Brain pericyte (primary cell): Measurements from ENCODE around the gene TAF6L.
A peak's percentile ranks its signal among the peaks of the same experiment; 100 is the strongest.
"Not testable (repeated sequence)": the region's sequence is repeated elsewhere in the genome, so short reads cannot be mapped to it uniquely, and the experiment has no call there.

Source experiments
- DNase-seq: peaks from one replicate; pipeline ENCODE4 v3.0.0-alpha.2; 2012; ENCODE audit warnings: low read depth, low spot score

The TAF6L gene, protein sequence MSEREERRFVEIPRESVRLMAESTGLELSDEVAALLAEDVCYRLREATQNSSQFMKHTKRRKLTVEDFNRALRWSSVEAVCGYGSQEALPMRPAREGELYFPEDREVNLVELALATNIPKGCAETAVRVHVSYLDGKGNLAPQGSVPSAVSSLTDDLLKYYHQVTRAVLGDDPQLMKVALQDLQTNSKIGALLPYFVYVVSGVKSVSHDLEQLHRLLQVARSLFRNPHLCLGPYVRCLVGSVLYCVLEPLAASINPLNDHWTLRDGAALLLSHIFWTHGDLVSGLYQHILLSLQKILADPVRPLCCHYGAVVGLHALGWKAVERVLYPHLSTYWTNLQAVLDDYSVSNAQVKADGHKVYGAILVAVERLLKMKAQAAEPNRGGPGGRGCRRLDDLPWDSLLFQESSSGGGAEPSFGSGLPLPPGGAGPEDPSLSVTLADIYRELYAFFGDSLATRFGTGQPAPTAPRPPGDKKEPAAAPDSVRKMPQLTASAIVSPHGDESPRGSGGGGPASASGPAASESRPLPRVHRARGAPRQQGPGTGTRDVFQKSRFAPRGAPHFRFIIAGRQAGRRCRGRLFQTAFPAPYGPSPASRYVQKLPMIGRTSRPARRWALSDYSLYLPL

GRCh38 chr11:62771144-62772021, at the start of gene TAF6L:
Gene TAF6L (plus strand): TSS chr11:62771396. CDS start chr11:62775784, 4,388 bp downstream.
- peak; percentile 78 for DNase-seq

DNA sequence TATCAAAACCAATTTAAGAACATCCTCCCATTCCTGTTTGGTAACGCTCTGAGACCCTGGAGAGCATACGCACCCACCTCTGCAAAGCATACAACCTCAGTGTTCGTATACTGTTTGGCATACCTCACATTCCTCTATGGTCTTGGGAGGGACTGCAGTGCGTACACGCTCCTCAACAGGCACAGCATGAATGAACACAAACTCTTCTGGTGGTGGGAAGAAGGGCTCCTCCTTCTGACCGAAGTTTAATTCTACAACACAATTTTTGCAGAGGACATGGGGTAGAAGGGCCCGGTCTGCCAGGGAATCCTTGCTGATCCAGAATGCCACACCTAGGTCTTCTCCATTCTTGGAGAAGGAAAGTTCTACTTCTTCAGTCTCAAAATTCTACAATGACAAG, 49.2 kb upstream of the TAF6L start:
- no peak for DNase-seq

DNA sequence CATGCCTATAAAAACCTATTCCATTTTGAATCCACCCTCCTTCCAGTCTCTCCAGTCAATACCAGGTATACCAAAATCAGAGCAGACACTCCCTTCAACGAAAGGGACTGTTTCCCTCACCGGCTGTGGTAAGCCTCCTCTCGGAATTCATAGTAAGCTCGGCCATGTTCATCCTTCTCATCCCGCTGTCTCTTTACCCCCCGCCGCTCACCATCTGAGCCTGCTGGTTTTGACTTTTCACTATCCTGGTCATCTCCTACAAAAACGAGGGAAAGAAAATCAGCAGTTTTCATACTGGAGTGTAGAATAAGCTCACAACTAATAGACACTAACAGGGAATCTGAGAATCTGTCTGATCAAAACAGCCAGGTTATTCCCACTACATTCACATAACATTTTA, 47.0 kb upstream of the TAF6L start:
- no peak for DNase-seq

GRCh38 chr11:62725646-62726045, 45.5 kb upstream of the TAF6L start:
- no peak for DNase-seq

DNA sequence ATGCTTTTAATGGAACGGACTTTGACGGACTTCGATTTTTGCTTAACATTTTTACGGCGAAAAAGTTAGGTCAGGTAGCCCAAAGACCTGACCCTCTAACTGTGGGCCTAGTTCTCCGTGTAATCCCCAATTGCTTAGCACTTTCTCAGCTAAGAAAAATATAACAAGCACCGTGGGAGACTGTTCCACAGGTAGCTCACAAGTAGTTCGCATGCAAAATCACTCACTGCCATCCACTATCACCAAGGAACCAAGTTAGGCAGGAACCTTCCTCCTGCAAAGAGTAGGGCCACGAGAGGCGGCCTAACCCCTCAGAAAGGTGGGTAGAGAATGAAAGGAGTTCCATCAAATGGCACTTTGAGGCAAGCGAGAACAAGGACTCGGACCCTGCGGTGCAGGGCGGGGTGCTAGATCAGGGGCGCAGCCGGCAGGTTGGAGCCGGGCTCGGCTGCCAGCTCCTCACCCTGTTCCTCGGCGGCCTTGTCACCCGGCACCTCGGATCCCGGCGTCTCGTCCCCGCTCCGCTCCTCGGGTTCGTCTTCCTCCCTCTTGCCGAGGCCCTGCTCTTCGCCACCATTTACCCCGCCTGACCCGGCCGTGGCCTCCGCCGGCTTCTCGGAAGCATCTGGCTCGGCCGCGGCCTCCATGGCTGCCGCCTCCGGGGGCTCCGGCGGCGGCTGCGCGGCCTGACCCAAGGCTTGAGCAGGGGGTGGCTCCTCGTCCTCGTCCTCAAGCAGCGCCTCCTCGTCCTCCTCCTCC, 44.9 kb upstream of the TAF6L start:
- no peak for DNase-seq

GRCh38 chr11:62726915-62727164, 44.4 kb upstream of the TAF6L start:
- no peak for DNase-seq

DNA sequence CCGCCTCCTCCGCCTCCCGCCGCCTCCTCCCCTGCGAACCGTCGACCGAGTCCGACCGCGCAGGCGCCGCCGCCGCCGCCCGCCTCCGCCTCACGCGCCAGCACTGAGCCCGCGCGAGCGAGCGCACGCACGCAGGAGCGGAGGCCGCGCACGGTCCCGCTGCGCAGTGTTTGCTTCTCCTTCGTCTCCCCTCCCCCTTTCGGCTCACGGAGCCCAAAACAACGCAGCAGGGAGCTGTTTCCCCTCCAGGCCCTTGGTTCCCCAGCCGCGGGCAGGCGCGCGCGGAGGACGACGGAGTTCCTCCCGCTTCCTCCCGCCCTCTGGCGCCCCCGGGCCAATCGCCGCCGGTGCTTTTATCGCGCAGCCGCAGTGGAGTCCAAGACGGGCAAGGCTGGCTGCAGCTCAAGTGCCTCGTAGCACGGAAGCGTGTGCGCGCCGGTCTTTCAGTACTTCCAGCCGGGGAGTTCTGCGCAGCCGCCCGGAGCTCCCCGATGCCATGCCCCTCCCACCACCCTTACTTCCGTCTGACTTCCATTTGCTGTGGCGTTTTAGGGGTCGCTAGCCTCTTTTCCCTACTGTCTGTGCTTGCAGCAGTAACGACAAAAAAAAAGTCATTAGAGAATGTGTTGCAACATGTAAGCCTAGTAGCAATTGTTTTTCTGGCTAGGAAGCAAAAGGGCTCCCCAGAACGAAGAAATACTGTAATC, 43.9 kb upstream of the TAF6L start, which contains the start of gene HNRNPUL2:
HNRNPUL2 (minus strand) TSS at position 293 of the 707 bp plus-strand sequence. CDS start 301 bp downstream, outside the sequence.
- DNase-seq, result peak; percentile 97

- DNase-seq, result peak; percentile 87
Observed at GRCh38 chr11:62727872-62728170, 43.4 kb upstream of the TAF6L start.

DNA sequence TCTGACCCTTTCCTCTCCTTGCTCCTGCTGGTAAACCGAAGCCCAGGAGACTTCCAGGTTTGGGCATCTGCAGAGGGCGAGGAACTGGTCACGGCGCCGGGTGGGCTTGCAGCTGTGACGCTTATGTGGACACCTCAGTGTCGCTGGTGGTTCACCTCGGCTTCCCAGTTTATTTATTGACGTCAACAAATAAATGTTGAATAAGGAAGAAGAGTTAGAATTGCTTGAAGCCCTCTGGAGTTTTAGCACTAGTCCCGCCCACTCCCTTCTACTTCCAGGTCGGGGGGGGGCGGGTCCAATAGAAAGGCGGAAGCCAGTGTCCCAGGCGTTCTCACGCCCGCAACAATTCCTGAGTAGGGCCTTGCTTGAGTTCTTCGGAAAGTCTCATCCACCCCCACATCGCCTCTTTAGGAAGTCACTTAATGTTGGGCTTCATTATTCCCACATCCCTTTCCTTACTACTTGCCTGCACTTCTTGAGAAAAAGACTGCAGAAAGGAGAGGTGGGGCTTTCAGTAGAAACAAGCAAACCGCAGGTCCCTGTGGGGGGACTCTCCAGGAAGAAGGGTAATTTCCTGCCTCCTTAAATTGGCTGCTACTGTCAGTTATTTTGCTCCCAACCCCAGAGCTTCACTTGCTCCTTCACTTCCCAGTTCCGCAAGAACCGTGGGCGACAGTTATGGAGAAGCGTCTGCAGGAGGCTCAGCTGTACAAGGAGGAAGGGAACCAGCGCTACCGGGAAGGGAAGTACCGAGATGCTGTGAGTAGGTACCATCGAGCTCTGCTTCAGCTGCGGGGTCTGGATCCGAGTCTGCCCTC, 42.8 kb upstream of the TAF6L start, which contains the start of gene TTC9C:
TTC9C (plus strand) TSS at position 316 of the 818 bp plus-strand sequence; CDS start at position 679, 363 bp downstream.
- DNase-seq, result no peak

GRCh38 chr11:62730076-62730475, 41.1 kb upstream of the TAF6L start:
- not testable (repeated sequence) for DNase-seq

- DNase-seq, result no peak
Observed at GRCh38 chr11:62732830-62733229, 38.4 kb upstream of the TAF6L start.

DNA sequence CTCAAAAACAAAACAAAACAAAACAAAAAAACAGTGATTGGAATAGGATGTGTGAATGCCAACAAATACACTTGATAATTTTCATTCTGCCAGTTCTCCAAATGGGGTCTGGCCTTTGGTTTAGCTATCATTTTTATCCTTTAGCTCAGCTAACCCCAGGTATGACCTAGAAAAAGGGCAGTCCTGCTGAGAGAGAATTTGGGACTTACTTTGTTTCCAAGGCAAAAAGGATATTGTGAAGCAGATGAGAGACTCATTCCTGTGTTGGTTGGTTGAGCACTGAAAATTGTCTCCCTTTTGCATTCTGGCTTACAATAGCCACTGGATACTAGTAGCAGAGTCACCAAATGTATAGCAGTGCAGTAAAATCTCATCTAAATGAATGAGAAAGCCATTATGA, 34.0 kb upstream of the TAF6L start:
- no peak for DNase-seq

- DNase-seq, result no peak
Observed at GRCh38 chr11:62747475-62748160, 23.6 kb upstream of the TAF6L start.

DNA sequence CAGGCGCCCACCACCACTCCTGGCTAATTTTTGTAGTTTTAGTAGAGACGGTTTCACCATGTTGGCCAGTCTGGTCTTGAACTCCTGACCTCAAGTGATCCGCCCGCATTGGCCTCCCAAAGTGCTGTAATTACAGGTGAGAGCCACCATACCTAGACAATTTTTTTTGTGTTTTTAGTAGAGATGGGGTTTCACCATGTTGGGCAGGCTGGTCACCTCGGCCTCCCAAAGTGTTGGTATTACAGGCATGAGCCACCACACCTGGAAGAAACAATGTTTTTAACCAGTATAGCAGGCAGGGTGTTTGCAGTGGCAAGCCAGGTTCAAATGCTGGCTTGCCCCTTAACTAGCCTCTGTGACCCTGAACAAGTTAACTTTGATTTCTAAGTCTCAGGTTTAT, 21.3 kb upstream of the TAF6L start:
- not testable (repeated sequence) for DNase-seq

DNA sequence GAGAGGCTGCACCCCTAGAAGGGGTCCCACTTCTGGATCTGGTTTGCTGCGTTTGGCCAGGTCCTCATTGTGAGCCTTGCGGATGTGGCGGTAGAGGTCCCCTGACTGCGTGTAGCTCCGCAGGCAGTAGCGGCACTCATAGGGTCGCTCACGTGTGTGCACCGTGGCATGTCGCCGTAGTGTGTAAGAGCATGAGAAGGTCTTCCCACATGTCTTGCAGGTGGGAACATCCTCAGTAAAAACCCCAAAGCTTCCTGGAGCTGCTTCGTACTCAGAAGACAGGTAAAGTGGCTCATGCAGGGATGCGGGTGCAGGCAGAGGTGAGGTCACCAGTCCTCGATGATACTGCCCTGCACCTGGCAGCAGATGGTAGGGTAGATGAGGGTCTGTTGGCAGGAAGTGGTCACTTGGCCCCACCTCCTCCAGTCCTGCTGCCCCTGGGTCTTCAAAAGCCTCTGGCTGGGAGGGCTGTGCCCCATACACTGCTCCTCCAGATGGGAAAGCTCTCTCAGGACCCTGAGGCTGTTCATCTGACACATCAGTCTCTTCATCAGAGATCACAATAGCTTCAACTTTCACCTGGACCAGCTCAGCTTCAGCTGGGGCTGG, 18.9 kb upstream of the TAF6L start:
- DNase-seq, result no peak

GRCh38 chr11:62752994-62753735, 18.0 kb upstream of the TAF6L start:
- DNase-seq, result no peak

DNA sequence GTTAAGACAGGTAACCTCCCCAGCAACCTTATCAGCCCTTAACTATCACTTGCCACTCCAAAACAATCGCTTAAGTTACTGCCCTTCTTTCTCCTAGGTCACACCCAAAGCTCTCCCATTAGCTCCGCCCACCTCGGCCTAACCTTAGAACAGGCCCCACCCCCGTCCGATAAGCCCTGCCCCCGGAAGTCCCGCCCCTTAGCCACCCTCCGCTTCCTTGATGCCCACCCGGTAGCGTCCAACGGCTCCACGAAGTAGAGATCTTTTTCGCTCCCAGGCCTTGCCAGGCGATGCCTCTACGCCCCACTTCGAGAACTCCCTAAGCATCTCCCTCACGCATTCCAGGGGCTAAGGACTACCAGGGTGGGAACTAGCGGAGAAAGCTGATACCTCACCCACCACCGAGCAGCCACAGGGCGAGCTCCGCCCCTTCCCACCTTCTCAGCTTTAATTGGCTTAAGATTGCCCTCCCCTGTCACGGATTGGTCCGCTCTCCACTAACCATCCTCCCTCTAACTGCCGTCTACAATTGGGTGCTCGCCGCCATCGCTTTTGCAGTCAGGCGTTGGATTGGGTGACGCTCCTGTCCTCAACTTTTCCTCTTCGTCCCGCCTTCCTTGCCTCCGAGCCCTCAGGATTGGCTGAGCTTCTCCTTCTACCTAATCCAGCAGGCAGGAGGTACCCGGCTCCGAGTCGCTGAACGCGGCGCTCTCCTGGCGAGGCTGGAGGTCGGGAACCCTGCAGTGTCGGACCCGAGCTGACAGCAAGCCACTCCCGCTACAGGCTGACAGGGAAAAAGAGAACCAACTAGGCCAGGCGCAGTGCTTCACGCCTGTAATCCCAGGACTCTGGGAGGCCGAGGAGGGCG, 17.2 kb upstream of the TAF6L start, which contains the start of gene ZBTB3:
ZBTB3 (minus strand) TSS at position 425 of the 868 bp plus-strand sequence. CDS start 496 bp downstream, outside the sequence.
- peak; percentile 98 for DNase-seq
